Brain pericyte (primary cell): ENCODE data around the gene KCNA5.

Source experiments
- DNase-seq: peaks from one replicate; pipeline ENCODE4 v3.0.0-alpha.2; 2012; ENCODE audit warnings: low read depth, low spot score

Gene KCNA5

DNA sequence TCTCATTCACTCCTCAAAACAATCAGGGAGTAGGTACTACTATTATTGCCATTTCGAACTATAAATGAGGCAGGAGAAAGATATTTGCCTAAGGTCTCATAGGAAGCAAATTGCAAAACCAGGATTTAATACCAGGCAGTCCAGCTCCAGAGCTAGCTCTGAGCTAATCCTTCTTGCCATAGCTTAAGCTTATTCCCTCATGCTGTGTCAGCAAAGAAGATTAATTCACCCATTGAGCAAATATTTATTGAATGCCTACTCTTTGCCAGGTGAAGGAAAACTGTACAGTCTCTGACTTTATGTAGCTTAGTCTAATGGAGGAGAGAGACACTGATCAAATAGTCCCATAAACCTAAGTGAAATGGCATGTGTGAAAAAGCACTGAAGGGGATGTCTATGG, 19.5 kb downstream of the KCNA5 start:
- no peak for DNase-seq

- no peak for DNase-seq
Measured at GRCh38 chr12:5064913-5065490, 21.3 kb downstream of the KCNA5 start.

- no peak for DNase-seq
Measured at GRCh38 chr12:5066251-5066650, 22.6 kb downstream of the KCNA5 start.

DNA sequence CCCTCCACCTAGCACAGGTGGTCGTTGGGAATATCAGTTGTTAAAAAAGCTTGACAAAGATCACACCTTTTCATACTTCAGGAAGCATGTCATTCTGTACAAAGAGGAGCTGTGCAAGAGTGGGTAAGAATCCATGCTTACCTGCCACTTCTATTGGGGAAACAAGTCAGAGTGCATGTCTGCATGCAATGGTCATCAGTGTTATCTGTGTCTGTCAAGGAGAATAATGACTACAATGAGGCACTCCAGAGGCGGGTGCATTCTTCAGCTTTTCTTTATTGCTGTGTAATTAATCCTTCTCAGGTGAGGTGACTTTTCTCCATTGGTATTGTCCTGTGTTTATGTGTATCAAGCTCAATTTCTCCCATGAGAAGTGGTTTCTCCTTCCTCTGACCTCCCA, 24.4 kb downstream of the KCNA5 start:
- no peak for DNase-seq

DNA sequence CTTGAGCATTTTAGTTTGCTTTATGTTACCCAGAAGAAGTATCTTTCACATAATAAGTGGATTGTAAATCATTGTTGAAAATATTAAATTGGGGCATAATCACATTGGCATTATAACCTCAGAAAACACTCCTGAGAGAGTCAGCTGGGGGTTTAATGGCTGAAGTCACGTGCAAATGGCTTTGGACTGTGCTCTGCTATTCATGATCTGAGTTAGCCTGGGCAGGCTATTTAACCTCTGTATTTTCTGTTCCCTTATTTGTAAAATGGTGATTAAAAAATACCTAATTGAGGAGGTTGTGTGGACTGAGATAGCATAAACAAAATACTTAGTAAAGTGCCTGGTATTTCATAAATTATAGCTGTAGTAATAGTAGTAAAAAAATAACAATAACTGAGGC, 24.9 kb downstream of the KCNA5 start:
- DNase-seq: no peak

DNA sequence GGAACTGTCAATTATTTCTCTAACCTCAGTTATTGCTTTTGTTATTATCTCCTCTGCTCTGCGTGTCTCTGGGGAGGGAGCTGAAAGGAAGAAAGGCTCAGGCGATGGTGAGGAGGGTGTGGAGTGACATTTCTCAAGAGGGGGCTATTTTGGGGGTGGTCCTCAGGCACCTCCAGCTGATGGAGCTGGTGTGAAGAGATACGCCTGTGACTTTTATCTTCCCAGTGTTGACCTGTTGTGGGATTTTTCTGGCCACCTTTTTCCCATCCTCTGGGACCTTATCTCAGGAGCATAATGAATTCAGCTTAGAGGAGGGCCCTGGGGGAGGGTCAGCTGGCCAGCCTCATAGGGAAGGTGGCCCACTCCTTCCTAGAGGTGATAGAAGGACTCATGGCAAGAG, 26.4 kb downstream of the KCNA5 start:
- no peak for DNase-seq

DNA sequence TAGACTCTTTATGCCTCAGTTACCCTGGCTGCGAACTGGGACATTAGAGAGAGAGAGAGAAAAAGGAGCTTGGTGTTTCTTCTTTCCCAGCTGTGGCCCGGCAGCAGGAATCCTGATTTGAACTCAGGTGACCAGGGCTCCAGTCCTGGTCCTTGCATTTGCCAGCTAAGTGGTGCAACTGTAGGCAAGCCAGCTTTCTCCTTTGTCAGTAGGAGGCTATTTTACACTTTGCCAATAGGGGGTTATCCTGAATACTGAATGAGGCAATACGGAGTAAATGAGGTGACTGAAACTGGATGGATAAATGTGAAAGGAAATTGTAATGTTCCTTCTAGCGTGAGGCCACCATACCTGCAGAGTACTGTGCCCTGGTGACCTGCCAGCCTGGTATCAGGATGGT, 27.8 kb downstream of the KCNA5 start:
- DNase-seq: no peak

DNA sequence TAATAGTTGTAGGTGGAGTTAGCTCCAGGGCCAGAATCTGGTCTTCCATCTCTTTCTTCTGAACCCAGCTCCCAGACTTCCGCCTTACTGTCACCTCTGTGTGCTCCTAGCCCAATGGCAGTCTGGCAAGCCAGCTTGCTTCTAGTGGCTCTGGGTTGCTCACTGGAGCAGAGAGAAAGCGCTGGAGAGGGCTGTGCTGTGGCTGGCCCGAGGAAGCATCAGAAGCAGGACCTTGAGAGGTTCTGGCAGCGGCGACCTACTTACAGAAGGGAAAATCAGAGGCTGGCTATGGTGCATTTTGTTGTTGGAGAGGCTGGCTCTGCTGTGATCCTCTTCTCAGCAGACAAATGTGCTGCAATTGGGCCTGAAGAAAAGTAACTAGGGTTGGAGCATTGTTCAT, 28.6 kb downstream of the KCNA5 start:
- DNase-seq: no peak

DNA sequence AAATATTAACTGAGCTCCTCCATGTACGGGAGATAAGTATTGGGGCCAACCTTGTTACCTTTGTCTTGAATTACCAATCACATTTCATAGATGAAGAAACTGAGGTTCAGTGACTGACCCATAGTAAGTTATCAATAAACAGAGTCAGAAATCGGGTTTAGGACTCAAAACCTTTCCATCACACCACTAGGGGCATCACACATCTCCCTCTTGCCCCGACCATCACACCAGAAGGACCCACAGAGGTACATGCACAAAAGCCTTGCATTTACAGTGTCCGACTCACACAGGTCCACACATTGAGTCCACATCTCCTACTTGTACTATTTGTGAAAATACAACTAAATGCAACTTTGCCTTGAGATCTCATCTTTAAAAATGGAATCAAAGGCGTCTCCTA, 29.4 kb downstream of the KCNA5 start:
- no peak for DNase-seq

GRCh38 chr12:5073853-5074252, 30.2 kb downstream of the KCNA5 start:
- no peak for DNase-seq

DNA sequence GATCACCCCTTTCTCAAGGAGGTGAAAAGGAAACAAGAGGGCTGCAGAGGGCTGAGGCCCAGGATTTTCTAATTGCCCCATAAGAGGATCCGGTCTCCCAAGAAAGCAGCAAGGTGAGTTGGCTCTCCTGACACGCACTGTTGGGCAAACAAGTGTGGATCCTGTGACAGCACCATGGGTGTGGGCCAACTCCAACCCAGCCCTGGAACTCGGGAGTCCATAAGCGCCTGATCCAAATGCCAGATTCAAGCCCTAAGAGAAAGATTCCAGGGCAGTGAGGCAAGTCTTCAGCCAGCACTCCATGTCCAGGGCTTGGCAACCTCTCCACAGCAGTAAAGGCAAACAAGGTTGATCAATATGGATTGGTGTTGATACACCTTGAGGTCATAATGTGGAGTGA, 33.1 kb downstream of the KCNA5 start:
- DNase-seq: no peak

GRCh38 chr12:5078423-5078822, 34.7 kb downstream of the KCNA5 start:
- DNase-seq: no peak

DNA sequence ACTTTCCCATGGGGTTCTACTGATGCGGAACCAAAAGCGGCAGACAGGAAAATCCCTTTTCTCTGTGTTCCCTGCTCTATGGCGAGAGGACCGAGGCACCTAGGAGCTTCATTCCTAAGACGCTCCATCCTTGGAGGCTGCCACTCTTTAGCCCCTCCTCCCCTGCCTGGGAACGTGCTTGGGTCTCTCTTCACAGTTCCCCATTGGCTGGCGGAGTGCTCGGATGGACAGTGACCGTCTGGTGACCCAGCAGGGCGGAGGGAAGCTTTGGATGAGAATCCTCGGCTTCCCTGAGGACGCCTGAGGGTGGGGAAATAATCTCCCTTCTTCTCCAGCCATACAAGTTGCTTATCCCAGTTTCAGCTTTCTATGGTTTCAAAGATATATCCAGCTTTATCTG, 37.3 kb downstream of the KCNA5 start:
- DNase-seq: no peak

DNA sequence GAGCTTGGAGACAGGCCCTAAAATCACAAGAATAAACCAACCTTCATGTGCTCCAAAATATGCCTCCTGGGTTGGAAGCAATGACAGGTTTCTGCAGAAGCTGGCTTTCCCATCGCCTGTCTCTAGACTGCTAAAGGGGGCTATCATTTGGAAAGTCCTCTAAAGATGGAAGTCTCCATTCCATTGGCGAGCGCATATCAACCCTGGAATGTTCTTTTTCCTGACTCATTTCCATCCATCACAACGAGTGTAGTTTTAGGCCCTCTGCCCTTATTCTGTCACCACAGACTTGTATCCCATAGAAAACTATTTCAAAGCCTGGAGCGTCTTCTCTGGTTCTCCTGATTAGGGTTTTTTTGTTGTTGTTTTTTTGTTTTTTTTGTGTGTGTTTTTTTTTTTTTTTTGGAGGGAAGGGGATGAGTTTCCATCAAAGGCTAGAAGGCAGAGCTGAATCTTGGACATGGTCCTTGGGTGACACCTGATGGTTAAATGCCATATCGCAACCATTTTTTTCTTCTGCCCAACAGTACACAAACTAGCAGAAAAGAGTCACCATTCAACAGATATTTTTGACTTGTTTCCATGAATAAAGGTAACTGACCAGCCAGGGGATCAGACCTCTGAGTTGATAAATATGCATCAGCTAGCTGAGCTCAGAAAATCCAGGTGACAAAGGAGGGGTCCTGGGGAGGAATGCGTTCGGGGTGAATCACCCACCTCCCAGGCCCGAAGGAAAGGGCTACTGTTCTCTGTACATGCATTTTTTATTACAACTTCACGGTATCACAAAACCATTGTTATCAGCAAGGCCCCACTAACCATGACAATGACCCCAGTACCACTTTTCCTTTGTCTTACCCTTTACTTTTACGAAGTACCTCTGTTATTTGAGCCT, 40.5 kb downstream of the KCNA5 start:
- DNase-seq: peak; percentile 30

GRCh38 chr12:5085896-5086295, 42.2 kb downstream of the KCNA5 start:
- DNase-seq: peak; percentile 68

DNA sequence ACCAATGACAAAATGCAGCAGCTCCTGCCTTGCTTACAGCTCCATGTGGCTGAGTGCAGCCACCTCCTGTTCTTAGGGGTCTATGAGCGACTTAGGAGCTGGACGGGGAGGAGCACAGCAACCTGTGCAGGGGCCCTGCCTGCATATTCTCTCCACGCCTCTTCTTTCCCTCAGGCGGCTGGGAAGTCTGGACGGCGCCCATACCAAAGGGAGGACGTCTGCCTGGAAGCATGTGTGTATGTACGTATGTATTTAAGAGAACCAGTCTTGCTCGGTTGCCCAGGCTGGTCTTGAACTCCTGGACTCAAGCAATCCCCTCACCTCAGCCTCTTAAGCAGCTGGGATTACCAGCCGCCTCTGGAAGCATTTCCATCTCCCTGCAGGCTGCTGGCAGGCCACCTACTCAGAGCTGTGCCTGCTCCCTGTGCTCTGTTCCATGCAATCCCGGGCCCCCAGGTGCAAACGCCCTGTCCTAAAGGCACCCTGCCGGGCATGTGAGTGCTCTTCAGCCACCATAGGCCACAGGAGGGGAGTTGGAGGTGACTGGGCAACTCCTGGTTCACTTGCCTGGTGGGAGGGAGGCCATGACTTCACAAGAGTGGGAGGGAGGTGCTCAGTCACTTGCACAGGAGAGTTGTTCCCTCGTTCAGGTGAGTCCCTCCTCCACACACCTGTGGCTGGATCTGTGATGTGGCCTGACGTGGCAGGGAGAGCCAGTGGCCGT, 44.3 kb downstream of the KCNA5 start:
- DNase-seq: no peak

DNA sequence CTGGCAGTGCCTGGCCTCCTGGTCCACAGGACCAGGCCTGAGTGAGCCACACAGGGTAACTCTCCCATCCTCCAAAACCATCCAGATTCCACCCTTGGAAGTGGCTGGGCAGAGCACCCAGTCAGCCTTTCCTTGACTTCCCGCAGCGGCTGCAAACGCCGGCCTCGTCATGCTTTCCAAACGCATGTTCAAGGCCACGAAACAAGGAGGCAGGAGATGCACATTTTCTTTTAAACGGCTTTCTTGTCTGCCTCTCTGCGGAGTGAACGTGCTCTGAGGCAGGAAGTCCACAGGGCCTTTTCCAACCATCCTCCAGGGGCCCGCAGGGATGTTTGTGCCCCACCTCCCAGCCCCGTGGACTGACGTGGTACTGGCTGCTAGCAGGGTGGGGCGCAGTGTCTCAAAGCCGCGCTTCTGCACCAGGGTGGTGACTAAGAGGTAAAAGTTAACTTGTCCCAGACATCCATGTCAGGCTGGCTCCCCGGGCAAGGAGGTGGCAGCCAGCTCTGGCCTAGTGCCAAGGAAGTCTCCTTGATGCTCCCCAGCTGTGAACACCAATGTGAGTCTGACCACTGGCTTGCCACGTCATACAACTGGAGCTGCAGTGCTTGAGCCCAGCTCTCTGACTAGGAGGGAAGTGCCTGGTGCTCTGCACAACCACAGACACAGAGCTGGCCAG, 45.0 kb downstream of the KCNA5 start:
- peak; percentile 45 for DNase-seq

- DNase-seq: no peak
Measured at GRCh38 chr12:5094551-5094950, 50.9 kb downstream of the KCNA5 start.

- DNase-seq: no peak
Measured at GRCh38 chr12:5094986-5095385, 51.3 kb downstream of the KCNA5 start.
